GM18517 (cell line): Measurements from ENCODE around the gene ADGRD1.

Experiments
- ATAC-seq: cut with Tn5 transposase; IDR thresholded peaks from one replicate; pipeline ENCODE4 v1.9.1; 2021; ENCODE audit warnings: mild to moderate bottlenecking, moderate library complexity; ENCODE audit not compliant: unreplicated experiment

Gene ADGRD1

DNA sequence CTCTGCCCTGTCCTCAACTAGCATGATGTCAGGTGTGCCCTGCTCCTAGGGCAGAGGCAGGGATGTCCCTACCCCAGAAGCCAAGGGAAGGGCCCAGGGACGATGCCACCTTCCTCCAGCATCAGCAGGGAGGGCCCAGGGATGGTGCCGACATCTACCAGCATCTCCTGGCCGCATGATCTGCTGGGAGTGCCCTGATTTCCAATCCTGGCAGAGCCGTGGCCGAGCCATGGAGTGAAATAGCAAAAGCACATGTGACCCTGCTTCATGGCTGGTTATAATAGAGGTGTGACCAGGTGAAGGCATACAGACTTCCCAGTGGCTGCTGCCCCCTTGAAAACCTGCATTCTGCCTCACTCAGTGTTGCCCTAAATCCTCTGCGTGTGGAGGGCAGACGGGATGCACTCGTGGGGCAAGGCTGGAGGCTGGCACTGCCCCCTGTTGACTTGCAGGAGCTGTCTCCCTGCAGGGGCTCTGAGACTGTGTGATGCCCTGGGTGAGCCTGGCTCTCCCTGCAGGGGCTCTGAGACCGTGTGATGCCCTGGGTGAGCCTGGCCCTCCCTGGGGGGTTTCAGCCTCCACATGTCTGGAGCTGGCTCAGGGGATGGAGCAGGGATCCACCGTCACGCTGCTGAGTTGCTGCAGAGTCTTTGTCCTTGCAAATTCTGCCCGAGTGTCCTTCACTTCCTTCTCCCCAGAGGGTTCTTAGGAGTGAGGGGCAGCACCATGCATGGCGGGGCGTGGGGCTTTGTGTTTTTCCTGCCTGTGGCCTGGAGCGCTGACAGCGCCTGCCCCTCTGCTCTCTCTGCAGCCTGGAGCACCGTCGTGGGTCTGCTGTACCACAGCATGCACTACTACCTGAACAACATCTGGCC, 51.7 kb downstream of the ADGRD1 start:
- ATAC-seq, result no peak

DNA sequence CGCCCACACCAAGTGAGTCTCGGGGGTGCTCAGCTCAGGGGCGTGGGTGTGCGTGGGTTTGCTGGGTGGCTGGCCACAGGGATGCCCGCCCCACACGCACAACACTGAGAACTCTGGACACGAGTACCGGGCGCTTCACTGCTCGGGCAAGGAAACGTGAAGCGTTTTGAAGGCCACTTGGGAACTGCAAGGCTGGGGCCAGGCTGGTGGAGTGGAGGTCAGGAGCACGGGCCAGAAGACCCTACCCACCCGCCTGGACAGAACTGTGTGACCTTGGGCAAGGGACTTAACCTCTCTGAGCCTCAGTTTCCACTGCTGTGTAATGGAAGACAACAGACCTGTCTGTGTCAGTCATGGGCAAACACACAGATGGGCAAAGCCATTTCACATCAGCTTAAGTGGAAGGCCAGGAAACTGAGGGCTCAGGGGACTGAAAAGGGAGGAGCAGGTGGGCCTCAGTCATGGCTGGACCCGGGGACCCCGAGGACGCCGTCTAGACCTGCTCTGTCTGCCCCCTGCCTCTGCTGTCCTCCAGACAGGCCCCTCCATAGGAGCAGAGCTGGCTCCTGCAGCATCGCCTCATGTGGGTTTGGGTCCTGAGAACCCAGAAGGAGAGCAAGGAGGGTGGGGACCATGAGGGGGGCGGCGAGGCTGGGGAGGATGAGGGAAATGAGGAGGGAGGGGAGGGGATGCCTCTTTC, 52.5 kb downstream of the ADGRD1 start:
- no peak for ATAC-seq

GRCh38 chr12:131007031-131007739, 53.5 kb downstream of the ADGRD1 start:
- ATAC-seq, result no peak

GRCh38 chr12:131007740-131008117, 54.0 kb downstream of the ADGRD1 start:
- ATAC-seq, result no peak

GRCh38 chr12:131008131-131008912, 54.6 kb downstream of the ADGRD1 start:
- ATAC-seq, result no peak

- no peak for ATAC-seq
Observed at GRCh38 chr12:131008913-131009270, 55.2 kb downstream of the ADGRD1 start.

DNA sequence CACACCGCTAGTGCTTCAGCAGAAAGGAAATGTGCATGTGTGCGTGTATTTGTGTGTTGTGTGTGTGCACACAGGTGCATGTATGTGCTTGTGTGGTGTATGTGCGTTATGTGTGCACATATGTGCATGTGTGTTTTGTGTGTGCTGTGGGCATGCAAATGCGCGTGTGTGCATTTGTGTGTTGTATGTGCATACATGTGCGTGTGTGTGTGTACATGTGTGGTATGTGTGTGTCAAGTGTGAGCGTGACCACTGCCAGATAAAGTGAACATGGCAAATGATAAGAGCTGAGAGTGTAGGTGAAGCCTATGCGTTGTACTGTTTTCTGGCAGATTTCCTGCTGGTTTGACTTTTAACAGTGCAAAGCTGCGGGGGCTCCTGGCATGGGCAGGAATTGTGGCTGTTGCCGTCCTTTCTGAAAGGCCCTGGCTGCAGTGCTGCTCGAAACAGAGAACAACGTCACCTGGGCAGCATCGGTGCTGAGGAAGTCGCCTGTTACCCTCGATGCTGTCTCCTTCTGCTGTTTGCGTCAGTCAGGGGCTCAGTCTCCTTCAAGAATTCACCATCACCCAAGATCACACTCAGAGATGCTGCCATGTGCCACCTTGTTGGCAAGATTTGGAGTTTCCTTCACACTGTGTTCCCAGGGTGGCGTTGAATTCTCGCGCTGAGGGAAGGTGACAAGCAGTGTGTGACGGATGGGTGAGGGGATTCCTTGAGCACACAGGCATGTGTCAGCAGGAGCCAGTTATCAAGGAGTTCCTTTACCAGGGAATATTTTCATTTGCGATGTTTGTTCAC, 56.1 kb downstream of the ADGRD1 start:
- no peak for ATAC-seq

DNA sequence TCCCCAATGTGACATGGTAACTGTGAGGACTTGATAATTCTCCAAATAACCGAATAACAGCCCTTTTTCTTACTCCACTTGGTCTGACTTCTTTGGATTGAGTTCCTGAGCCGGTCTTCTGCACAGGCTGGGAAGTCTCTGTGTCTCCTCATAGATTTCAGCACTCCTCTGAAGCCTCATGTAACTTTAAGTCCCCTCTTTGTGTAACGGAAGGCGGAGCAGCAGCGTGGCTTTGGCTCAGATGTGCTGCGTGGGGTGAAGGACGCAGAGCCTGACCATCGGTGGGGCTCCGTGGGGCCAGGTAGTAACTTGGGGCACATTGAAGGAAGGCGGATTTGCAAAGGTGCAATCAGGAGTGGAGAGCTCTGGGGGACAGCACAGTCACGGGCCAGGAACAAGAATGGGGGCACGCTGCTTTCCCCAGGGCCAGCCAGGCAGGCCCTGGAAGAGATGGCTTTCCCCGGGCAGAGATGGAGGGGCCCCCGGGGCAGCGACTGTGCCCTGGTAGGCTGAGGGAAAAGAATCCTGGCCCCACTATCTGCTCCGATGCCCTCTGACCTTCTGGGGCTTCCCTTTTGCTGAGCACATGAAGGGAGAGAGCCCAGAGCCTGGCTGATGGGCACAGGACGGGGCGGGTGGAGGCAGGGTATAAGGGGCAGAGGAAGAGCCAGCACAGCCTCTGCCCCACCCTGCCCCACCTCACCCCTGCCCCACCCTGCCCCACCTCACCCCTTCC, 56.9 kb downstream of the ADGRD1 start:
- no peak for ATAC-seq

GRCh38 chr12:131011165-131012079, 57.7 kb downstream of the ADGRD1 start:
- no peak for ATAC-seq

GRCh38 chr12:131012279-131013069, 58.8 kb downstream of the ADGRD1 start:
- ATAC-seq, result no peak

- ATAC-seq, result no peak
Observed at GRCh38 chr12:131013118-131013517, 59.4 kb downstream of the ADGRD1 start.

- no peak for ATAC-seq
Observed at GRCh38 chr12:131014343-131014742, 60.6 kb downstream of the ADGRD1 start.

GRCh38 chr12:131015581-131016337, 62.1 kb downstream of the ADGRD1 start:
- ATAC-seq, result no peak

GRCh38 chr12:131017477-131017991, 63.8 kb downstream of the ADGRD1 start:
- no peak for ATAC-seq

- no peak for ATAC-seq
Observed at GRCh38 chr12:131018019-131018620, 64.4 kb downstream of the ADGRD1 start.

DNA sequence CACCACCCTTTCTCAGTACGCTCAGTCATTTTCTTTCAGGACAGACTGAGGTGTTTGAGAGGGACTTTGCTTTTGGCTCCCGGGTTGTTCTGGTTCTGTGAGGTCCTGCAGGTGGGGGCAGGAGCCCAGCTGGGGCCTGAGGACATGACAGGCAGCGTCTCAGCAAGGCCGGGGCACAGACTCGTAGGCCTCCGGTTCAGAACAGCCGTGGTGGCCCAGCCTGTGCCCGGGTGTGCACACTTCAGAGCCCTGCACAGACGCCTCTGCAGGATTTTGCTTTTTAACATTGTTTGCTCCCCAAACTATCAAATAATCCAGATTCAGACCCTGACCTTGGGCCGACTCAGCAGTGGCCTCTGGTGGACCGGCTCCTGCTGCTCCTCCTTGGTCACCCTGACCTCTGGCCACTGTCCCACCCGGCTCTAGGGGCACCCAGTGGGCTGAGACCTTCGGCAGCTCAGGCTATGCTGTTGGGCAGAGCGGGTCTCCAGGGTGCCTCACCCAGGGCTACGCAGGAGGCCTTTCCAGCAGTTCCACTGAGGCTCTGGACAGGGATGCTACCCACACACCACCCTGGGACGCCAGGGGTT, 65.2 kb downstream of the ADGRD1 start:
- ATAC-seq, result no peak
